ENCODE measurements around the gene CPSF3.

The CPSF3 gene

GRCh38 chr2:9461079-9461478 is 37.6 kb downstream of the CPSF3 start:
- no peak for DNase-seq (ENCODE audit: low read depth)
- TF ChIP-seq CTCF (IDR thresholded peaks at IDR 0.05; ENCODE audit: insufficient read depth, low read depth, low read length, missing control alignments), result no peak
- H3K4me3 ChIP-seq (ENCODE audit: low read depth, low read length), result no peak overlapping the region

GRCh38 chr2:9462313-9462712 is 38.9 kb downstream of the CPSF3 start:
- no peak for DNase-seq (ENCODE audit: low read depth)
- TF ChIP-seq CTCF (IDR thresholded peaks at IDR 0.05; ENCODE audit: insufficient read depth, low read depth, low read length, missing control alignments), result no peak
- no peak overlapping the region for H3K4me3 ChIP-seq (ENCODE audit: low read depth, low read length)

GRCh38 chr2:9462886-9463697 is 39.6 kb downstream of the CPSF3 start:
- no peak for DNase-seq (ENCODE audit: low read depth)

GRCh38 chr2:9463698-9464034 is 40.2 kb downstream of the CPSF3 start:
- no peak for TF ChIP-seq CTCF (IDR thresholded peaks at IDR 0.05; ENCODE audit: insufficient read depth, low read depth, low read length, missing control alignments)
- DNase-seq (ENCODE audit: low read depth), result no peak
- H3K4me3 ChIP-seq (ENCODE audit: low read depth, low read length), result no peak overlapping the region

More at GRCh38 chr2:9462886-9463697, 39.6 kb downstream of the CPSF3 start:
- no peak for TF ChIP-seq CTCF (IDR thresholded peaks at IDR 0.05; ENCODE audit: insufficient read depth, low read depth, low read length, missing control alignments)
- no peak overlapping the region for H3K4me3 ChIP-seq (ENCODE audit: low read depth, low read length)

- H3K4me3 ChIP-seq (ENCODE audit: low read depth, low read length), result no peak overlapping the region
- no peak for TF ChIP-seq CTCF (IDR thresholded peaks at IDR 0.05; ENCODE audit: insufficient read depth, low read depth, low read length, missing control alignments)
- no peak for DNase-seq (ENCODE audit: low read depth)
These were observed 41.7 kb downstream of the CPSF3 start for GRCh38 chr2:9465170-9465569.

- no peak for DNase-seq (ENCODE audit: low read depth)
- no peak overlapping the region for H3K4me3 ChIP-seq (ENCODE audit: low read depth, low read length)
- no peak for TF ChIP-seq CTCF (IDR thresholded peaks at IDR 0.05; ENCODE audit: insufficient read depth, low read depth, low read length, missing control alignments)
These were observed 42.8 kb downstream of the CPSF3 start for GRCh38 chr2:9466147-9466683.

- no peak for DNase-seq (ENCODE audit: low read depth)
- no peak for TF ChIP-seq CTCF (IDR thresholded peaks at IDR 0.05; ENCODE audit: insufficient read depth, low read depth, low read length, missing control alignments)
These were observed 44.2 kb downstream of the CPSF3 start for GRCh38 chr2:9467687-9468086.

More at GRCh38 chr2:9467687-9468086, 44.2 kb downstream of the CPSF3 start:
- H3K4me3 ChIP-seq (ENCODE audit: low read depth, low read length), result no peak overlapping the region
